Activated naive CD4-positive, alpha-beta T cell treated with anti-CD3 and anti-CD28 coated beads, Interleukin-2, amount 50 U/mL, for 16 hours (primary cell): ENCODE measurements around the gene ACTMAP.

ENCODE experiments used
- DNase-seq: peaks from one replicate; pipeline ENCODE4 v3.0.0-alpha.2; 2020

Gene ACTMAP

DNA sequence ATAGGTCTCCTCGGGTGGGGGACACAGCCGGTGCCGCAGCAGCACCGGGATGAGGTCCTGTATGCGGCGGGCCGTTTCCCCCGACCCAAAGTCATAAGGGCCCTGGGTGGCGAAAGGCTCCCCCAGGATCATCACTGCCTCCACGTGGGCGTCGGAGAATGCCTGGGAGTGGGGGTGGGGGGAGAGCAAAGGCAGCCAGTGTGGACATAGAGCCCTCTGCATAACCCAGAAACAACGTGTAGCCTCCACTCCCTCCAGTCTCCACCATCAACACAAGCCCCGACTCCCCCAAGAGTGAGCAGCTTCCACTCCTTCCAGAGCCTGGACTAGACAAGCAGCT, 58.1 kb downstream of the ACTMAP start:
- no peak for DNase-seq

DNA sequence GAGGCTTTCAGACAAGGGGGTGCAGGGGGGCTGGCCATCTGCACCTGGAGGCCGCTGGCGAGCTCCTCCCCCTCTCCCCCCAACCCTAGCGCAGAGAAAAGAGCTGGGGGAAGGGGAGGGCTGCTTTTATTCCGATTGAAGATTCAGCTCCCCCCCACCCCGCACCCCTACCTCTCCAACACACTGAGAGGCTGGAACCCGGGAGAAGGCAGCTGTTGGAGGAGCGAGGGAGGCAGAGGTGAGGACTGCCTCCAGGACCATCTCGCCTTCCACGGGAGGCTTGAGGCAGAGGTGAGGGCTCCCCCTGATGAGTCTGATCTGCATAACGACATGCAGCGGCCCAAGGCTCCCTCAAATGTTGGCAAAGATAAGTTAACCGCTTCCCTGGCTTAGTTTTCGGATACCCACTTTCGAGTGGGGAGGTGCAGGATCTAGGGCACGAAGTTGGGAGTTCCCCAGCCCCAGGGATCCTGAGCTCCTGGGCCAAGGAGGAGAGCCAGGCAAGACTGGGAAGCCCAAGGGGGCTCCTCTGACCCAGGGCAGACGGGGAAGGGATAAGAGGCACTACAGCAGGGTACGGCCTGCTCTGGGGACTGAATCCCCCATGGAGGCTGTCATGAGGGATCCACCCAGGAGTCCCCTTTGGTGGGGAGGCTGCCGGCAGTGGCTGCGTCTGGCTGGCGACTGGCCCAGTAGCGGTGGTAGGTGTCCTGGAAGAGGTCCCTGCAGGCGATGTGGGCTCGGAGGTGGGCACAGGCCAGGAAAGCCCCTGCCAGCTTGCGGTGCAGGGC, 58.7 kb downstream of the ACTMAP start:
- no peak for DNase-seq
